ENCODE measurements around the gene UBC. TPM values are rescaled to one million over a fixed set of nuclear protein-coding genes. Genes with fewer than 3 reads are reported as not detected.

UBC gene
- total and polyA plus RNA-seq, 9 of the 15 experiments (the other 6 are each of a cell fraction or from before 2014, with no cell fraction given), result 533 to 1,153 (median 813) TPM

DNA sequence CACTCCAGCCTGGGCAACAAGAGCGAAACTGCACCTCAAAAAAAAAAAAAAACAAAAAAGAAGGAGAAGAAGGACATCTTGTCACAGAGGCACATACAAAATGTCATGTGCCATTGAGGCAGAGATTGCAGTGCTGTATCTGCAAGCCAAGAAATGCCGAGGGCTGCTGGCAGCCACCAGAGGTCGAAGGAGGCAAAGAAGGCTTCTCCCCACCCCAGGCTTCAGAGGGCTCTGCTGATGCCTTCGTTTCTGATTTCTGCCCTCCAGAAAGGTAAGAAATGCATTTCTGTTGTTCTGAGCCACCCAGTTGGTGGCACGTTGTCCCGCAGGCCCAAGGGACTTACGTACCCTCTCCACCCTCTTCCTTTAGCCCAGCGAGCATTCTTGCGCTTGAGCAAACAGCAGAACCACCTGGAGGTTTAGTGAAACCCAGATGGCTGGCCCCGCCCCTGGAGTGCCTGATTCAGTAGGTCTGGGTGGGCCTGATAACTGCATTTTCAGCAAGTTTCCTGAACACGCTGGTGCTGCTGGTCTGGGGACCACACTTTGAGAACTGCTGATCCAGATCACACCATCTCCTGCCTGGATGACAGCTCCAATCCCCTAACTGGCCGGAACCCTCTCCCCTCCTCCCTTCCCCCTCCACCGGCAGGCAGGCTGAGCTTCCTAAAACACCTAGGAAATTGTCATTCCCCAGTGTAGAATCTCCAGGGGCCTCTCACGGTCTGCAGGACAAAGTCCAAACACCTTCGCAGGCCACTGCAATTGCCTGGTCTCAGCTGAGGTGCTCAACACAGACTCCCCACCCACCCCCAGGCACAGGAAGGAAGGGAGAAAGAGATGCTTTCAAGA, 29.6 kb downstream of the UBC start (continued):
- TF ChIP-seq SRSF9 (IDR thresholded peaks at IDR 0.05; ENCODE audit: borderline replicate concordance, low read depth, low read length) (no peak), KLF6 (CRISPR knock-in tag; IDR thresholded peaks at IDR 0.05; ENCODE audit: borderline replicate concordance) (no peak), GABPB2 (CRISPR knock-in tag; conservative IDR thresholded peaks at IDR 0.05) (no peak), MXI1 (IDR thresholded peaks at IDR 0.05; ENCODE audit: low read depth, low read length) (peak; percentile 54; the same call in 1 of the 2 replicates), SMARCE1 (IDR thresholded peaks at IDR 0.05) (peak; percentile 87), ZSCAN32 (CRISPR knock-in tag; IDR thresholded peaks at IDR 0.05) (no peak), LCOR (CRISPR knock-in tag; IDR thresholded peaks at IDR 0.05) (peak; percentile 63; the same call in 1 of the 2 replicates), OTX1 (CRISPR knock-in tag; IDR thresholded peaks at IDR 0.05) (no peak), SP1 (CRISPR knock-in tag; IDR thresholded peaks at IDR 0.05) (peak; percentile 71), ZNF217 (CRISPR knock-in tag; IDR thresholded peaks at IDR 0.05) (no peak), ARNT (IDR thresholded peaks at IDR 0.05) (peak; percentile 46 to 55; a peak in 1 of 4 replicates), STAT5A (IDR thresholded peaks at IDR 0.05; ENCODE audit: borderline replicate concordance, low read length) (peak; percentile 83), JUN (IDR thresholded peaks at IDR 0.05; ENCODE audit: borderline replicate concordance, low read depth, low read length) (peak; percentile 24; the same call in 1 of the 2 replicates), JUN (CRISPR knock-in tag; IDR thresholded peaks at IDR 0.05; ENCODE audit: borderline replicate concordance) (no peak), NFATC3 (IDR thresholded peaks at IDR 0.05) (no peak), CHD1 (IDR thresholded peaks at IDR 0.05; ENCODE audit: low read length) (no peak)
- TF ChIP-seq, protein P1, sequence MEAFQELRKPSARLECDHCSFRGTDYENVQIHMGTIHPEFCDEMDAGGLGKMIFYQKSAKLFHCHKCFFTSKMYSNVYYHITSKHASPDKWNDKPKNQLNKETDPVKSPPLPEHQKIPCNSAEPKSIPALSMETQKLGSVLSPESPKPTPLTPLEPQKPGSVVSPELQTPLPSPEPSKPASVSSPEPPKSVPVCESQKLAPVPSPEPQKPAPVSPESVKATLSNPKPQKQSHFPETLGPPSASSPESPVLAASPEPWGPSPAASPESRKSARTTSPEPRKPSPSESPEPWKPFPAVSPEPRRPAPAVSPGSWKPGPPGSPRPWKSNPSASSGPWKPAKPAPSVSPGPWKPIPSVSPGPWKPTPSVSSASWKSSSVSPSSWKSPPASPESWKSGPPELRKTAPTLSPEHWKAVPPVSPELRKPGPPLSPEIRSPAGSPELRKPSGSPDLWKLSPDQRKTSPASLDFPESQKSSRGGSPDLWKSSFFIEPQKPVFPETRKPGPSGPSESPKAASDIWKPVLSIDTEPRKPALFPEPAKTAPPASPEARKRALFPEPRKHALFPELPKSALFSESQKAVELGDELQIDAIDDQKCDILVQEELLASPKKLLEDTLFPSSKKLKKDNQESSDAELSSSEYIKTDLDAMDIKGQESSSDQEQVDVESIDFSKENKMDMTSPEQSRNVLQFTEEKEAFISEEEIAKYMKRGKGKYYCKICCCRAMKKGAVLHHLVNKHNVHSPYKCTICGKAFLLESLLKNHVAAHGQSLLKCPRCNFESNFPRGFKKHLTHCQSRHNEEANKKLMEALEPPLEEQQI (IDR thresholded peaks at IDR 0.05), result no peak
- TF ChIP-seq, protein P2, sequence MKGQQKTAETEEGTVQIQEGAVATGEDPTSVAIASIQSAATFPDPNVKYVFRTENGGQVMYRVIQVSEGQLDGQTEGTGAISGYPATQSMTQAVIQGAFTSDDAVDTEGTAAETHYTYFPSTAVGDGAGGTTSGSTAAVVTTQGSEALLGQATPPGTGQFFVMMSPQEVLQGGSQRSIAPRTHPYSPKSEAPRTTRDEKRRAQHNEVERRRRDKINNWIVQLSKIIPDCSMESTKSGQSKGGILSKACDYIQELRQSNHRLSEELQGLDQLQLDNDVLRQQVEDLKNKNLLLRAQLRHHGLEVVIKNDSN (CRISPR knock-in tag; IDR thresholded peaks at IDR 0.05), result no peak
- TF ChIP-seq, protein P3, sequence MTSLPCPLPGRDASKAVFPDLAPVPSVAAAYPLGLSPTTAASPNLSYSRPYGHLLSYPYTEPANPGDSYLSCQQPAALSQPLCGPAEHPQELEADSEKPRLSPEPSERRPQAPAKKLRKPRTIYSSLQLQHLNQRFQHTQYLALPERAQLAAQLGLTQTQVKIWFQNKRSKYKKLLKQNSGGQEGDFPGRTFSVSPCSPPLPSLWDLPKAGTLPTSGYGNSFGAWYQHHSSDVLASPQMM (CRISPR knock-in tag; IDR thresholded peaks at IDR 0.05), result no peak
- TF ChIP-seq, protein P4, sequence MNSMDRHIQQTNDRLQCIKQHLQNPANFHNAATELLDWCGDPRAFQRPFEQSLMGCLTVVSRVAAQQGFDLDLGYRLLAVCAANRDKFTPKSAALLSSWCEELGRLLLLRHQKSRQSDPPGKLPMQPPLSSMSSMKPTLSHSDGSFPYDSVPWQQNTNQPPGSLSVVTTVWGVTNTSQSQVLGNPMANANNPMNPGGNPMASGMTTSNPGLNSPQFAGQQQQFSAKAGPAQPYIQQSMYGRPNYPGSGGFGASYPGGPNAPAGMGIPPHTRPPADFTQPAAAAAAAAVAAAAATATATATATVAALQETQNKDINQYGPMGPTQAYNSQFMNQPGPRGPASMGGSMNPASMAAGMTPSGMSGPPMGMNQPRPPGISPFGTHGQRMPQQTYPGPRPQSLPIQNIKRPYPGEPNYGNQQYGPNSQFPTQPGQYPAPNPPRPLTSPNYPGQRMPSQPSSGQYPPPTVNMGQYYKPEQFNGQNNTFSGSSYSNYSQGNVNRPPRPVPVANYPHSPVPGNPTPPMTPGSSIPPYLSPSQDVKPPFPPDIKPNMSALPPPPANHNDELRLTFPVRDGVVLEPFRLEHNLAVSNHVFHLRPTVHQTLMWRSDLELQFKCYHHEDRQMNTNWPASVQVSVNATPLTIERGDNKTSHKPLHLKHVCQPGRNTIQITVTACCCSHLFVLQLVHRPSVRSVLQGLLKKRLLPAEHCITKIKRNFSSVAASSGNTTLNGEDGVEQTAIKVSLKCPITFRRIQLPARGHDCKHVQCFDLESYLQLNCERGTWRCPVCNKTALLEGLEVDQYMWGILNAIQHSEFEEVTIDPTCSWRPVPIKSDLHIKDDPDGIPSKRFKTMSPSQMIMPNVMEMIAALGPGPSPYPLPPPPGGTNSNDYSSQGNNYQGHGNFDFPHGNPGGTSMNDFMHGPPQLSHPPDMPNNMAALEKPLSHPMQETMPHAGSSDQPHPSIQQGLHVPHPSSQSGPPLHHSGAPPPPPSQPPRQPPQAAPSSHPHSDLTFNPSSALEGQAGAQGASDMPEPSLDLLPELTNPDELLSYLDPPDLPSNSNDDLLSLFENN (IDR thresholded peaks at IDR 0.05; ENCODE audit: low read depth in 2 of 2, low read length in 2 of 2), result peak in 1 of 2 experiments; percentile 62; a peak in 1 of 4 replicates
- TF ChIP-seq, protein P5, sequence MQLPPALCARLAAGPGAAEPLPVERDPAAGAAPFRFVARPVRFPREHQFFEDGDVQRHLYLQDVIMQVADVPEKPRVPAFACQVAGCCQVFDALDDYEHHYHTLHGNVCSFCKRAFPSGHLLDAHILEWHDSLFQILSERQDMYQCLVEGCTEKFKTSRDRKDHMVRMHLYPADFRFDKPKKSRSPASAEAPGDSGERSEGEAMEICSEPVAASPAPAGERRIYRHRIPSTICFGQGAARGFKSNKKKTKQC (CRISPR knock-in tag; IDR thresholded peaks at IDR 0.05), result 0 out of 2 replicates have a peak, but pooled peaks have one; percentile 48

Measured in K562 (cell line).